Activated effector memory CD4-positive, alpha-beta T cell treated with anti-CD3 and anti-CD28 coated beads, Interleukin-2, amount 50 U/mL, for 16 hours (primary cell): ENCODE data around the gene SYP.
"Not testable (repeated sequence)": the region's sequence is repeated elsewhere in the genome, so short reads cannot be mapped to it uniquely, and the experiment has no call there.

Experiments
- DNase-seq: peaks from one replicate; pipeline ENCODE4 v3.0.0-alpha.2; 2020

SYP gene

GRCh38 chrX:49187526-49187925 is 12.5 kb downstream of the SYP start:
- DNase-seq = no peak

GRCh38 chrX:49187028-49187394 is 13.0 kb downstream of the SYP start:
- no peak for DNase-seq

GRCh38 chrX:49186125-49187027 is 13.6 kb downstream of the SYP start, which contains the start of gene PRICKLE3:
TSS of gene PRICKLE3 (minus strand) at chrX:49186373. CDS start at chrX:49186297, 76 bp downstream.
- DNase-seq = peak; percentile 90

- peak; percentile 75 for DNase-seq
Measured at GRCh38 chrX:49184294-49185281, 15.4 kb downstream of the SYP start.

- no peak for DNase-seq
Measured at GRCh38 chrX:49183701-49184281, 16.2 kb downstream of the SYP start.

GRCh38 chrX:49179358-49179757 is 20.6 kb downstream of the SYP start:
- no peak for DNase-seq

GRCh38 chrX:49178537-49178936 is 21.5 kb downstream of the SYP start:
- DNase-seq = no peak

GRCh38 chrX:49177873-49178480 is 22.0 kb downstream of the SYP start:
- DNase-seq = no peak

GRCh38 chrX:49177338-49177833 is 22.6 kb downstream of the SYP start:
- no peak for DNase-seq

- DNase-seq = no peak
Measured at GRCh38 chrX:49176421-49177326, 23.3 kb downstream of the SYP start.

- no peak for DNase-seq
Measured at GRCh38 chrX:49175435-49176274, 24.3 kb downstream of the SYP start.

GRCh38 chrX:49174723-49175122 is 25.3 kb downstream of the SYP start:
- DNase-seq = no peak

- not testable (repeated sequence) for DNase-seq
Measured at GRCh38 chrX:49173544-49173943, 26.4 kb downstream of the SYP start.

GRCh38 chrX:49172280-49172780 is 27.7 kb downstream of the SYP start:
- DNase-seq = peak; percentile 89

GRCh38 chrX:49171752-49172279 is 28.2 kb downstream of the SYP start, which contains the start of gene PLP2:
TSS of gene PLP2 (plus strand) at chrX:49171898. CDS start at chrX:49172001, 103 bp downstream.
- DNase-seq = peak; percentile 90

- no peak for DNase-seq
Measured at GRCh38 chrX:49167740-49168108, 32.3 kb downstream of the SYP start.

- DNase-seq = peak; percentile 87
Measured at GRCh38 chrX:49166914-49167739, 32.9 kb downstream of the SYP start.
